Hematopoietic multipotent progenitor cell treated with erythropoietin and hydrocortisone succinate and interleukin-3 and kit ligand, for 15 days (in vitro differentiated cells): Measurements from ENCODE around the gene TEAD4.

ENCODE experiments used
- DNase-seq: peaks from one replicate; pipeline ENCODE4 v3.0.0-alpha.2; 2015; ENCODE audit warnings: low spot score

The TEAD4 gene

DNA sequence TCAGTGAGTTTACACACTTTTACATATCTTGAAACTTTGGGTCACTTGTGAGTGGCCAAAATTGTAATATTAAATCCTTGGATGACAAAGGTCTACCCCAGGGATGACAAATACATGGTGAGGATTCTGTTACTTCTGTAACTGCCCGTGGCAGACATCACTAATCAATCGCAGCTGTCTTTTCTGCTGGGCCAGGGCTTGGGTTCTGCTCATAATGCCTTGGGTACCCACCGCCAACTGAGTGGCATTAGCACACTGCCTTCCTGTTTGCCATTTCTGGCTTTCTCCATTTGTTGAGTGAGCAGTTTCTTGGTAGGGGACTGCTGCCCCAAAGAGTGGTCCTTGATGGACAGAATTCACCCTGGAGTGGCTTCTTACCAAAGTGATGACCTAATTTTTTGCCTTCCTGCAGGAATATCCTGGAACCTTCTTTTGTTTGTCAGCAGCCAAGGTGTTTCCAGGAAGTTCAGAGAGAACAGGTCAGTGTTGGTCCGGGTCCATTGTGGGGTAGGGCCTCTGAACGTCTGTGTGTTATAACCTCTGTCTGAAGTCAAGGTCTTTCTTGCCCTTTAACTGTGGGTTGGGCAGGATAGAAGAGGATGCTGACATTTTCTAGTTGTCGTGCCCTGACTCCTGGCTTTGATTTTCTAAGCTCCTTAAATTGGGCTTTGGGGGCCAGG, 124.2 kb downstream of the TEAD4 start:
- no peak for DNase-seq

DNA sequence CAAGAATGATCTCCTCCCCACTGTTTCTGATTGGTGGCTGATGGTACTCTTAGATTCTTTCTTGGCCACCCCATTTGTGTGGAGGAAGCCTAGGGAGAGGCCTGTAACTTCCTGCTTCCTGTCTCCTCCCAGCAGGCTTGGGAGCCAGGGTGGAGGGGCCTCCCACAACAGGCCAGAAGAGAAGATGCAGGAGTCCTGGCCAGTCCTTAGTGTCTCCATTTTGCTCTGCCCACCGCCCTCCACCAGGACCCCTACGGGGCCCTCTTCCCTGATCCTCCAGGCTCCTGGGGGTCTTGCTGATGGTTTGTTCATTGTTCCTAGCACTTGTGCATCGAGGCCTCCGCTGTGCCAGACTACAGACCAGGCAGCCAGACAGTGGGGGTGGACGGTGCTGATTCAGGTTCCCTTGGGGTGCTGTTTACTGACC, 124.7 kb downstream of the TEAD4 start:
- DNase-seq = no peak

DNA sequence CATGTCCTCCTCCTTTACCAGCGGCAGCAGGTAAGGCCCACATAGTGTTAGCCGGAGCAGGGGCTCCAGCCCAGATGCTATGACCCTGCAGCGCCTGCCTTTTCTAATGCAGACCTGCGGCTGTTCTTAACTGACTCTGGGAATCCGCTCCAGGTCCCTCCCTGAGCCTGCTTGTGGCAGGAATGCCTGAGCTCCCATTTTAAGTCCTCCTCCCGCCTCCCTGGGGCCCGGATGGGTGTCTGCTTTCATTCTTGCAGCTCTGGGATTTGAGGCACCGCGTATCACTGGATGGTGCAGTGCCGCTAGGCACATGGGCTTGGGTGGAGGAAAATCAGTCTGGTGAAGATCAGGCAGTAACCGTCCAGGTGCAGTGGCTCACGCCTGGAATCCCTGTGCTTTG, 125.5 kb downstream of the TEAD4 start:
- no peak for DNase-seq

DNA sequence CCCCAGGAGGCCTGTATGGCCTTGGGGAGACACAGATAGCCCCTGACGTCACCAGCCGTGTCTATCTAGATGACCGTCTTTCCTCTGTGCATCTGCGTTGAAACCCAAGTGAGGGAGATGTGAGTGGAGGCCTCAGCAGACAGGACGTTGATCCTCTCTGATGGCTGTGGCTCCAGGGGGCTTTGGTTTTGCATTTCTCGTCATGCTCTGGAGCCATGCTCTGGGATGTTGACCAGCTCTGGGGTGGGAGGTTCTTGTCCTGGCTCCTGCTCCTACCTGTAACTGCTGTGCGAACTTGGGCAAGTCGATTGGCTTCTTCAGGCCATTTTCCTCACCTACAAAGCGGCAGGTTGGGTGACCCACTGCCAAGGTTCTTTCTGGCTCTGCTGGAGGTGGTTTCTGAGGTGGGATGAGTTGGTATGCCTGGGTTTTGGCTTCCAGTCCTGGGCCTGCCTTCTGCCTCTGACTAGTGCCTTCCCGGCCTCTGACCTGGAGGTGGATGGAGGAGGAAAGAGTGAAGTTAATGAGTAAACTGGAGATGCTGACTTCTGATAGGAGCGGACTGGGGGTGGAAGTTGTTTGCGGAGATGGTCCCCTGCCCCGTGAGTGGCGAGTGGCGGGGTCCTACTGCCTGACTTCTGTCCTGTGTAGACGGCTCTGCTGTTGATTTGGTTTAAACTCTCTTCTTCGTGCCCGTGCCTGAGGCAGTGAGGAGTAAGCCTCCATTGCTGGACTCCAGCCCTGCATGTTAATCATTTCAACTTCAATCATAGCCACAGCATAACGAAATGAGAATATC, 126.3 kb downstream of the TEAD4 start:
- no peak for DNase-seq

DNA sequence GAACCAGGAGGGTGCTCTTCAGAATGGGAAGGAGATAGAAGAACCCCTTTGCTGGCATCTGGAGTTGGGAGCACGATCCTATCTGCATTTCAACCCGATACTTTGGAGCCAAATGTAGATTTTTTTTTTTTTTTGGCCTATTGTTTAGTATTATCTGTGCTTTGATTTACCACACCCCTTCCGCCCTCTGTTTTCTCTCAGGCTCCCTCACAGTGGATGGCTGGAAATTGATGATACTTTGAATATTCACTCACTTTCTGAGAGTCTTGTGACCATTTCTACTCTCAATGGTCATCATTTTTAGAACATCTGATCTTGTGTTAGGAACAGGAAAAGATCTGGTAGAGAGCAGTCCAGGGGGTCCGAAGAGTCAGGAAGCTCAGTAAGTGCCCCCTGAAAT, 127.0 kb downstream of the TEAD4 start:
- DNase-seq = no peak

DNA sequence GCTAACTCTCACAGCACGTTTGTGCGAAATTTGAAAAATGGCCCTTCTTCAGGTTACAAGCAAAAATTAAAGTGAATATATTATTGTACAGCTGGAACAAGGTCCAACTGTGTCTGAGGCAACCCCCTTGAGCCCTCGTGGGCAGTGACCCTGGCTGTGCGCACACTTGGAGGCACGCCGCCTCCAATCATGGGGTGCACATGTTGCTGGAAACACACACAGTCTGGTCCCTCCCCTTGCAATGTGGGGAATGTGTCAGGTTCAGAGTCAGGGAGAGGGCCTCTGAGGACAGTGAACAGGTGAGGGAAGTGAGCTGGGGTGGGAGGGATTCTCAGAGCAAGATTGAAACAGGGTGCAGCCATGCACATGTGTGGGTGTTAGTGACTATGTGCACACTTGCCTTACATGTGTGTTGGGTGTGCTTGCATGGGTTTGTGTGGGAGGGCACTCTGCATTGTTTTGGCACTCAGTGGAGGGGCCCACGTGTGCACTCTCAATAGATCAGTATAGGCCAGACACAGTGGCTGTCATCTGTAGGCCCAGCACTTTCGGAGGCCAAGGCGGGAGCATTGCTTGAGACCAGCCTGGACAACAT, 127.6 kb downstream of the TEAD4 start:
- DNase-seq = no peak

DNA sequence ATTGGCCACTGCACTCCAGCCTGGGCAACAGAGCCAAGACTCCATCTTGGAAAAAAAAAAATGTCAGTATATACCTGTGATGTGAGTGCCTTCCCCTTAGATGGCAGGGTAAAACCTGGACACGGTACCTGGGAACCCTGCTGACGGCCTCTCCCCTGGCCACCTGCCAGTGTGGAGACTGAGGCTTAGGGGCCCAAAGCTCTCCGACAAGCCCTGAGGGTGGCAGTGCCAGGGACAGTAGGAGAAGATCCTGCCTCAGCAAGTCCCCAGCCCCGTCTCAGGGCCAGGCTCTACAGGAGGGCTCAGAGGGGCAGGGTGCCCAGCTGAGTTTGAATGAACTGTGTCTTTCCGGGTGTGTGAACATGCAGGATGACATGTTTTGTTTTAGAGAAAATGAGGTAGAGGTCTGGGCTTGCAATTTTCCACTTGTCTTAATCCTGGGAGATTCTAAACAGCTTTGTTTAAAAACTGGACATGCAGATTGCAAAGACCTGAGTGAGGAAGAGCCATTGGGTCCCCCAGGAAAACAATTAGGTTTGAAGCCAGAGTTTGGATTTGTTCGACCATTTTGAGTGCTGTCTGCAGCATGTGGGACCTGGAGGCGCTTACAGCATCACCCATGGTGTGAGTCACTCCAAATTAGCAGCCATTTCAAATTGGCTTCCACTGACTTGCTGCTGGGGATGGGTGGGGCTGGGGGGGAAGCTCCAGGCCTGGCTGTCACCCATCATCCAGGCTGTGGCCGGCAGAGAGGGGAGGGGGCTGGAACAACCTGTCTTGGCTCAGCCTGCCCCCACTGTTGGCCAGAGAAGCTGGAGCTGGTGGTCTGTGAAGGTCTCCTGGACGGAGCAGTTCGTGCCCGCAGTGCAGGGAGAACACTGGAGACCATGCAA, 128.8 kb downstream of the TEAD4 start:
- DNase-seq = no peak

DNA sequence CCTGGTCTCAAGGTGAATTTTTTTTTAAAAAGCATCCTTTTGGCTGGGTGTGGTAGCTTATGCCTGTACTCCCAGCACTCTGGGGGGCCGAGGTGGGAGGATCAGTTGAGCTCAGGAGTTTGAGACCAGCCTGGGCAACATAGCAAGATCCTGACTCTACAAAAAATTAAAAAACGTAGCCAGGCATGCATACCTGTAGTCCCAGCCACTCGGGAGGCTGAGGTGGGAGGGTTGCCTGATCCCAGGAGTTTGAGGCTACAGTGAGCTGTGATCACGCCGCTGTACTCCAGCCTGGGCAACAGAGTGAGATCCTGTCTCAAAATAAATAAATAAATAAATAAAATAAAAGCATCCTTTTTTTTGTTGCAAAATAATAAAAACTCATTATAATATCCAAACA, 130.4 kb downstream of the TEAD4 start:
- no peak for DNase-seq
